Measurements from ENCODE around the gene C2orf92. TPM values are rescaled to one million over a fixed set of nuclear protein-coding genes. Genes with fewer than 3 reads are reported as not detected.

The C2orf92 gene
- total RNA-seq, 1 donor, result 2.5 TPM

GRCh38 chr2:97749581-97749980 lies 80.1 kb downstream of the C2orf92 start:
- Histone ChIP-seq H3K36me3 (ENCODE audit: insufficient read depth, low read length) (no peaks in the 10 kb centered on the region), H3K27me3 (ENCODE audit: insufficient read depth, low read length) (no peaks in the 10 kb centered on the region), H3K4me2 (ENCODE audit: insufficient read depth, low read length) (no peak overlapping the region), H2AFZ (ENCODE audit: low read length) (no peak overlapping the region), H3K9me3 (ENCODE audit: low read depth, low read length) (no peaks in the 10 kb centered on the region), H4K20me1 (ENCODE audit: insufficient read depth, low read length) (no peaks in the 10 kb centered on the region), H3K79me2 (ENCODE audit: insufficient read depth, low read length) (no peaks in the 10 kb centered on the region), H3K27ac (ENCODE audit: low read depth, low read length) (no peak overlapping the region), H3K4me1 (ENCODE audit: insufficient read depth, low read length) (peaks cover 10% of the 10 kb centered on the region), H3K4me3 (ENCODE audit: insufficient read depth, low read length) (no peak overlapping the region)
- TF ChIP-seq CTCF (IDR thresholded peaks at IDR 0.05; ENCODE audit: extremely low read depth, low read depth, low read length), result no peak
- DNase-seq (ENCODE audit: insufficient read length, low spot score, missing footprints), result no peak

GRCh38 chr2:97750017-97750416 lies 80.5 kb downstream of the C2orf92 start:
- Histone ChIP-seq H3K4me2 (ENCODE audit: insufficient read depth, low read length) (no peak overlapping the region), H4K20me1 (ENCODE audit: insufficient read depth, low read length) (no peaks in the 10 kb centered on the region), H2AFZ (ENCODE audit: low read length) (no peak overlapping the region), H3K27me3 (ENCODE audit: insufficient read depth, low read length) (no peaks in the 10 kb centered on the region), H3K27ac (ENCODE audit: low read depth, low read length) (no peak overlapping the region), H3K36me3 (ENCODE audit: insufficient read depth, low read length) (no peaks in the 10 kb centered on the region), H3K79me2 (ENCODE audit: insufficient read depth, low read length) (no peaks in the 10 kb centered on the region), H3K4me3 (ENCODE audit: insufficient read depth, low read length) (no peak overlapping the region), H3K9me3 (ENCODE audit: low read depth, low read length) (no peaks in the 10 kb centered on the region), H3K4me1 (ENCODE audit: insufficient read depth, low read length) (peaks cover 10% of the 10 kb centered on the region)
- no peak for DNase-seq (ENCODE audit: insufficient read length, low spot score, missing footprints)
- TF ChIP-seq CTCF (IDR thresholded peaks at IDR 0.05; ENCODE audit: extremely low read depth, low read depth, low read length), result no peak

- H3K4me2 ChIP-seq (ENCODE audit: insufficient read depth, low read length), result no peak overlapping the region
Measured at GRCh38 chr2:97751752-97752151, 82.2 kb downstream of the C2orf92 start.

More at GRCh38 chr2:97751752-97752151, 82.2 kb downstream of the C2orf92 start:
- no peak for TF ChIP-seq CTCF (IDR thresholded peaks at IDR 0.05; ENCODE audit: extremely low read depth, low read depth, low read length)
- no peaks in the 10 kb centered on the region for H3K79me2 ChIP-seq (ENCODE audit: insufficient read depth, low read length)
- no peak overlapping the region for H2AFZ ChIP-seq (ENCODE audit: low read length)
- H4K20me1 ChIP-seq (ENCODE audit: insufficient read depth, low read length), result no peaks in the 10 kb centered on the region
- no peak overlapping the region for H3K27ac ChIP-seq (ENCODE audit: low read depth, low read length)
- no peaks in the 10 kb centered on the region for H3K27me3 ChIP-seq (ENCODE audit: insufficient read depth, low read length)
- H3K36me3 ChIP-seq (ENCODE audit: insufficient read depth, low read length), result no peaks in the 10 kb centered on the region
- no peak for DNase-seq (ENCODE audit: insufficient read length, low spot score, missing footprints)
- H3K4me3 ChIP-seq (ENCODE audit: insufficient read depth, low read length), result no peak overlapping the region
- peaks cover 10% of the 10 kb centered on the region for H3K4me1 ChIP-seq (ENCODE audit: insufficient read depth, low read length)
- H3K9me3 ChIP-seq (ENCODE audit: low read depth, low read length), result no peaks in the 10 kb centered on the region

Small RNA genes within 50 kb of the gene (small RNA-seq; reads per million reads assigned to genes)
- not detected for gene RNU4-8P

Other genes with a start within 250 kb of the C2orf92 start
- gene ANKRD36B, start 79.8 kb upstream of the C2orf92 start, total RNA-seq, result 49.9 and 60.4 TPM in 2 replicates
- 214 and 243 TPM in 2 replicates for gene COX5B, start 23.7 kb upstream of the C2orf92 start, total RNA-seq
- gene ACTR1B, start 5.7 kb upstream of the C2orf92 start, total RNA-seq, result 44.9 and 53.6 TPM in 2 replicates
- under 0.01 TPM in 2 replicates for gene ZAP70, start 43.9 kb downstream of the C2orf92 start, total RNA-seq